SK-N-SH (cell line): ENCODE data around the gene ZNF705A. TPM values are rescaled to one million over a fixed set of nuclear protein-coding genes. Genes with fewer than 3 reads are reported as not detected.
A peak's percentile ranks its signal among the peaks of the same experiment; 100 is the strongest.

Experiments used
- CTCF ChIA-PET: fragments of 300-600, 350-600 bp; formaldehyde crosslinking; extraction: SDS; loops from one replicate; lab custom pipeline; 2021; lab: Yijun Ruan, JAX
- POLR2A ChIA-PET: fragments of 350-600 bp; sonication (Branson Sonifier 250); formaldehyde crosslinking; extraction: SDS; loops from one replicate; lab custom pipeline; 2020; ENCODE audit warnings: antibody characterized with exemption, inconsistent platforms; lab: Yijun Ruan, JAX
- DNase-seq: peaks from one replicate; pipeline ENCODE4 v3.0.0; 2012
- H2AFZ ChIP-seq: fragments of 200-600 bp; sonication (generic); 2 replicates; pipeline ENCODE4 v1.8.1; 2016; ENCODE audit warnings: antibody characterized with exemption, mild to moderate bottlenecking, low read depth
- H3F3A ChIP-seq: fragments of 200-600 bp; sonication (generic); replicated peaks from 2 replicates; pipeline ENCODE3; 2016; ENCODE audit warnings: antibody characterized with exemption, mild to moderate bottlenecking; ENCODE audit not compliant: insufficient read depth
- H3K27ac ChIP-seq, 2 experiments: fragments of 200-500 bp in 1 of 2; fragments of 200-600 bp in 1 of 2; sonication (Bioruptor generic) in 1 of 2; sonication (generic), shearing (Covaris generic) in 1 of 2; 2 replicates each; pipeline versions ENCODE4 v1.5.1 to v1.6.1; 2014 to 2016; ENCODE audit warnings: low read depth in 2 of 2, inconsistent platforms in 1 of 2, low read length in 1 of 2, mild to moderate bottlenecking in 1 of 2, mixed read lengths in 1 of 2
- H3K27me3 ChIP-seq: fragments of 200-600 bp; sonication (generic), shearing (Covaris generic); 2 replicates; pipeline ENCODE4 v1.6.1; 2016; ENCODE audit warnings: mixed run types; ENCODE audit not compliant: insufficient read depth
- H3K36me3 ChIP-seq, 2 experiments: fragments of 200-500 bp in 1 of 2; fragments of 200-600 bp in 1 of 2; sonication (Bioruptor generic) in 1 of 2; sonication (generic) in 1 of 2; replicated peaks in 1 of 2; 2 replicates each; pipeline versions ENCODE3 to v1.5.1; 2014 to 2016; ENCODE audit warnings: low read length in 1 of 2, mild to moderate bottlenecking in 1 of 2; ENCODE audit not compliant: insufficient read depth in 2 of 2, control insufficient read depth in 1 of 2
- H3K4me1 ChIP-seq, 2 experiments: fragments of 200-500 bp in 1 of 2; fragments of 200-600 bp in 1 of 2; sonication (Bioruptor generic) in 1 of 2; sonication (generic), shearing (Covaris generic) in 1 of 2; 2 replicates each; pipeline versions ENCODE4 v1.5.1 to v1.6.1; 2014 to 2016; ENCODE audit warnings: low read depth in 1 of 2, low read length in 1 of 2, mixed run types in 1 of 2; ENCODE audit not compliant: insufficient read depth in 2 of 2, control insufficient read depth in 1 of 2
- H3K4me2 ChIP-seq: fragments of 200-600 bp; sonication (generic), shearing (Covaris generic); 2 replicates; pipeline ENCODE4 v1.6.1; 2017; ENCODE audit warnings: mixed run types
- H3K4me3 ChIP-seq, 2 experiments: fragments of 200-500 bp in 1 of 2; fragments of 200-600 bp in 1 of 2; sonication (Bioruptor generic) in 1 of 2; sonication (generic), shearing (Covaris generic) in 1 of 2; 2 replicates each; pipeline versions ENCODE4 v1.5.1 to v1.8.1; 2014 to 2016; ENCODE audit warnings: low read depth in 2 of 2, inconsistent platforms in 1 of 2, low read length in 1 of 2, mild to moderate bottlenecking in 1 of 2, mixed read lengths in 1 of 2, moderate library complexity in 1 of 2
- H3K79me2 ChIP-seq: fragments of 200-600 bp; sonication (generic); 2 replicates; pipeline ENCODE4 v1.8.1; 2017; ENCODE audit warnings: mild to moderate bottlenecking; ENCODE audit not compliant: insufficient read depth
- H3K9ac ChIP-seq: fragments of 200-600 bp; sonication (generic); 2 replicates; pipeline ENCODE4 v1.6.1; 2017; ENCODE audit warnings: mixed run types
- H3K9me2 ChIP-seq: fragments of 200-600 bp; sonication (generic); 2 replicates; pipeline ENCODE4 v1.6.1; 2017; ENCODE audit warnings: mixed run types
- H3K9me3 ChIP-seq: fragments of 200-600 bp; sonication (generic); 2 replicates; pipeline ENCODE4 v1.6.1; 2017; ENCODE audit warnings: mixed run types, mild to moderate bottlenecking, moderate library complexity
- H4K20me1 ChIP-seq: fragments of 200-600 bp; sonication (generic); 2 replicates; pipeline ENCODE4 v1.6.1; 2017; ENCODE audit warnings: mild to moderate bottlenecking, mixed run types; ENCODE audit not compliant: insufficient read depth
- EZH2phosphoT487 ChIP-seq: fragments of 200-600 bp; sonication (generic); IDR thresholded peaks from 2 replicates; pipeline ENCODE4 v1.6.1; 2017; ENCODE audit warnings: low read depth, mixed run types, mild to moderate bottlenecking, antibody characterized with exemption, moderate library complexity, borderline replicate concordance
- FOXJ3 ChIP-seq: sonication (generic); formaldehyde crosslinking; IDR thresholded peaks from 2 replicates; pipeline ENCODE4 v1.5.1; 2020; ENCODE audit warnings: mild to moderate bottlenecking, missing genetic modification reagents
- JUND ChIP-seq: IDR thresholded peaks from 2 replicates; pipeline ENCODE4 v1.4.0; 2012
- MAX ChIP-seq: IDR thresholded peaks from 2 replicates; pipeline ENCODE4 v1.4.0; 2012; ENCODE audit warnings: low read depth
- MEF2A ChIP-seq: IDR thresholded peaks from 2 replicates; pipeline ENCODE4 v1.4.0; 2012; ENCODE audit warnings: low read depth, borderline replicate concordance
- REST ChIP-seq: IDR thresholded peaks from 2 replicates; pipeline ENCODE4 v1.6.1; 2012; ENCODE audit warnings: mild to moderate bottlenecking, low read depth, low read length, moderate library complexity
- SIN3A ChIP-seq: IDR thresholded peaks from 2 replicates; pipeline ENCODE4 v1.6.1; 2012; ENCODE audit warnings: low read depth, mild to moderate bottlenecking, low read length, moderate library complexity, borderline replicate concordance
- SMC3 ChIP-seq: IDR thresholded peaks from 2 replicates; pipeline ENCODE4 v1.6.1; 2012; ENCODE audit warnings: low read depth, low read length, improper control_type of control experiment
- TEAD4 ChIP-seq: IDR thresholded peaks from 2 replicates; pipeline ENCODE4 v1.4.0; 2012; ENCODE audit warnings: mild to moderate bottlenecking, borderline replicate concordance; ENCODE audit not compliant: insufficient read depth
- YY1 ChIP-seq: IDR thresholded peaks from 2 replicates; pipeline ENCODE4 v1.4.0; 2012; ENCODE audit warnings: low read depth, mild to moderate bottlenecking
- ZBTB33 ChIP-seq: IDR thresholded peaks from 2 replicates; pipeline ENCODE4 v1.4.0; 2012; ENCODE audit warnings: low read depth, borderline replicate concordance
- WGBS: methylation state at CpG from one replicate; pipeline ENCODE4 v1.1.6; 2017; ENCODE audit warnings: low lambda C conversion rate; 5-methylcytosine and 5-hydroxymethylcytosine counted together
- polyA plus RNA-seq, 3 experiments: library from polyadenylated mRNA; depleted of rRNA; stranded (reverse); fragments of >200 nt; gene quantifications; 2 replicates each; pipeline ENCODE4 v1.2.3, GENCODE V29; 2012

ZNF705A gene
- polyA plus RNA-seq, 1 of the 3 experiments (the other 2 are of a cell fraction), result not detected

- CTCF ChIA-PET, result no interaction called here
Measured at GRCh38 chr12:8146442-8146771, 10.4 kb upstream of the ZNF705A start.

More at GRCh38 chr12:8146442-8146771, 10.4 kb upstream of the ZNF705A start:
- H3K4me3 ChIP-seq, result no peak overlapping the region
- no peaks in the 10 kb centered on the region for H3K79me2 ChIP-seq
- no peak overlapping the region for H3K27ac ChIP-seq
- H3K27me3 ChIP-seq, result no peaks in the 10 kb centered on the region
- 90% methylated on average over 3 of the region's 4 CpGs for WGBS
- H2AFZ ChIP-seq, result 0 out of 2 replicates have a peak overlapping the region, but pooled peaks have one; percentile 16
- H3K9ac ChIP-seq, result no peak overlapping the region
- H3F3A ChIP-seq, result no peaks in the 10 kb centered on the region
- 0 out of 2 replicates have a peak, but pooled peaks cover 4% of the 10 kb centered on the region for H3K9me3 ChIP-seq
- H3K36me3 ChIP-seq, result peaks cover 0 to 1% of the 10 kb centered on the region in 2 experiments
- H4K20me1 ChIP-seq, result no peaks in the 10 kb centered on the region
- no peaks in the 10 kb centered on the region for H3K4me1 ChIP-seq
- no peak overlapping the region for H3K4me2 ChIP-seq
- H3K9me2 ChIP-seq, result no peaks in the 10 kb centered on the region
- POLR2A ChIA-PET, result interaction anchor here (0.6 kb wide), 1 partner anchor 11 kb away, joined by 3 read pairs; the partner anchor contains the start of gene ZNF705A
- TF ChIP-seq SIN3A (no peak), ZBTB33 (no peak), TEAD4 (no peak), SMC3 (no peak), FOXJ3 (CRISPR knock-in tag) (no peak), JUND (no peak), REST (no peak), YY1 (no peak), MEF2A (no peak), MAX (no peak), EZH2phosphoT487 (no peak)
- DNase-seq, result no peak
